Placental epithelial cell (primary cell): ENCODE results near the gene UBA7. TPM values are rescaled to one million over a fixed set of nuclear protein-coding genes. Genes with fewer than 3 reads are reported as not detected.

ENCODE experiments used
- small RNA-seq: library from RNA; depleted of rRNA; stranded (forward); fragments of <200 nt; gene quantifications from one replicate; pipeline ENCODE3, GENCODE V24; 2012
- total RNA-seq: library from RNA; depleted of rRNA; stranded (reverse); fragments of >200 nt; gene quantifications from 2 replicates; pipeline ENCODE4 v1.2.3, GENCODE V29; 2012

Gene UBA7
- total RNA-seq: 0.76 and 2.7 TPM in 2 replicates

GRCh38 chr3:49813497-49814174 is at the start of gene UBA7:
Gene UBA7, minus strand, starts transcription at chr3:49813953. Its CDS starts 166 bp downstream, at chr3:49813787.

GRCh38 chr3:49856181-49857005 is 42.6 kb upstream of the UBA7 start, which contains the start of gene TRAIP:
Gene TRAIP, minus strand, starts transcription at chr3:49856564. Its CDS starts 111 bp downstream, at chr3:49856453.

GRCh38 chr3:49802719-49803464 is 10.9 kb downstream of the UBA7 start, which contains the start of gene INKA1:
Gene INKA1, plus strand, starts transcription at chr3:49803261. Its CDS starts 132 bp downstream, at chr3:49803393.

GRCh38 chr3:49799761-49800160 is 14.0 kb downstream of the UBA7 start, which contains the start of gene CDHR4:
Gene CDHR4, minus strand, starts transcription at chr3:49799873. Its CDS starts 61 bp downstream, at chr3:49799812.

GRCh38 chr3:49786357-49787181 is 27.2 kb downstream of the UBA7 start, which contains the start of gene IP6K1:
Gene IP6K1, minus strand, starts transcription at chr3:49786542. Its CDS starts 38,502 bp downstream, at chr3:49748040.

Small RNAs within 50 kb of the gene (small RNA-seq; reads per million reads assigned to genes)
- gene COX6CP14: not detected
- gene RN7SL217P: not detected

Other genes with a start within 250 kb of the UBA7 start
- 104 and 137 TPM in 2 replicates for gene APEH, start 139.6 kb downstream of the UBA7 start, total RNA-seq
- 9.4 and 33.4 TPM in 2 replicates for gene MST1, start 124.5 kb downstream of the UBA7 start, total RNA-seq
- 36.9 and 38.8 TPM in 2 replicates for gene RNF123, start 124.4 kb downstream of the UBA7 start, total RNA-seq
- 3.3 and 4.3 TPM in 2 replicates for gene AMIGO3, start 94.3 kb downstream of the UBA7 start, total RNA-seq
- gene GMPPB, start 90.0 kb downstream of the UBA7 start, total RNA-seq: 25.5 and 46.7 TPM in 2 replicates
- 31.4 and 42.1 TPM in 2 replicates for gene IP6K1, start 27.4 kb downstream of the UBA7 start, total RNA-seq
- 0.54 and 1.2 TPM in 2 replicates for gene CDHR4, start 14.1 kb downstream of the UBA7 start, total RNA-seq
- gene INKA1, start 10.7 kb downstream of the UBA7 start, total RNA-seq: 1.8 and 2.0 TPM in 2 replicates
- 2.5 and 2.7 TPM in 2 replicates for gene TRAIP, start 42.6 kb upstream of the UBA7 start, total RNA-seq
- not detected in 2 replicates for gene CAMKV, start 56.0 kb upstream of the UBA7 start, total RNA-seq
- 0.79 and 2.1 TPM in 2 replicates for gene MST1R, start 89.9 kb upstream of the UBA7 start, total RNA-seq
- gene MON1A, start 115.9 kb upstream of the UBA7 start, total RNA-seq: 5.5 and 10.0 TPM in 2 replicates
- 38.0 and 56.1 TPM in 2 replicates for gene RBM6, start 126.2 kb upstream of the UBA7 start, total RNA-seq